Spleen (tissue), 11 donors: ENCODE data around the gene TRMT112. TPM values are rescaled to one million over a fixed set of nuclear protein-coding genes. Genes with fewer than 3 reads are reported as not detected.
A peak's percentile ranks its signal among the peaks of the same experiment; 100 is the strongest.

Experiments used
- DNase-seq: peaks from one replicate; pipeline ENCODE4 v3.0.0-alpha.2; 2020
- H3K27ac ChIP-seq, 8 donors: fragments of 200-600 bp; sonication (generic) in 7 of 8; 1 replicate in 4 of 8; 2 replicates in 4 of 8; pipeline versions ENCODE4 v1.5.0 to v1.8.0; 2016 to 2021; ENCODE audit warnings: inconsistent platforms in 4 of 8, mild to moderate bottlenecking in 4 of 8, moderate library complexity in 1 of 8
- H3K27me3 ChIP-seq, 7 donors: fragments of 200-600 bp; sonication (generic) in 6 of 7; replicated peaks in 1 of 7; 1 replicate in 4 of 7; 2 replicates in 3 of 7; pipeline versions ENCODE4 v1.5.0 to v1.8.0; 2016 to 2021; ENCODE audit warnings: inconsistent platforms in 3 of 7, mild to moderate bottlenecking in 1 of 7
- H3K36me3 ChIP-seq, 6 donors: fragments of 200-600 bp; sonication (generic) in 5 of 6; 1 replicate in 4 of 6; 2 replicates in 2 of 6; pipeline versions ENCODE4 v1.5.0 to v1.8.0; 2016 to 2021; ENCODE audit warnings: inconsistent platforms in 2 of 6
- H3K4me1 ChIP-seq, 6 donors: fragments of 200-600 bp; sonication (generic) in 5 of 6; 1 replicate in 3 of 6; 2 replicates in 3 of 6; pipeline versions ENCODE4 v1.5.0 to v1.8.0; 2016 to 2021; ENCODE audit warnings: inconsistent platforms in 3 of 6
- H3K4me3 ChIP-seq, 8 donors: fragments of 200-600 bp; sonication (generic) in 7 of 8; 1 replicate in 4 of 8; 2 replicates in 4 of 8; pipeline versions ENCODE4 v1.5.0 to v1.8.0; 2016 to 2021; ENCODE audit warnings: inconsistent platforms in 4 of 8, mild to moderate bottlenecking in 4 of 8, moderate library complexity in 2 of 8
- H3K9me3 ChIP-seq, 8 donors: fragments of 200-600 bp; sonication (generic) in 7 of 8; 1 replicate in 4 of 8; 2 replicates in 4 of 8; pipeline versions ENCODE4 v1.5.0 to v1.8.0; 2016 to 2021; ENCODE audit warnings: inconsistent platforms in 4 of 8
- POLR2A ChIP-seq, 3 donors: fragments of 450-650 bp; IDR thresholded peaks; one replicate each; pipeline ENCODE4 v1.5.1; 2017; ENCODE audit warnings: antibody characterized with exemption in 3 of 3, mild to moderate bottlenecking in 1 of 3
- POLR2AphosphoS5 ChIP-seq, 3 donors: sonication (generic); formaldehyde crosslinking; IDR thresholded peaks; one replicate each; pipeline ENCODE4 v1.5.1; 2017; ENCODE audit warnings: antibody characterized with exemption in 3 of 3
- WGBS, 5 donors: extraction: QIAGEN DNeasy Blood & Tissue Kit in 3 of 5; methylation state at CpG; one replicate each; pipeline versions ENCODE4 v1.1.5 to v1.1.7; 2013 to 2018; 5-methylcytosine and 5-hydroxymethylcytosine counted together
- intact Hi-C: fragments of 100-400 bp; cut with DNase I; formaldehyde crosslinking; loops from one replicate; pipeline ENCODE4 v1.15.0; 2023; ENCODE audit warnings: low total_unique reads
- polyA plus RNA-seq, 3 donors: library from polyadenylated mRNA; stranded (reverse); fragments of 200-250 nt; gene quantifications; one replicate each; pipeline ENCODE4 v1.2.1, GENCODE V29; 2013
- total RNA-seq, 7 donors: library from RNA; depleted of rRNA in 3 of 7; stranded (reverse); fragments of >200 nt in 3 of 7; fragmentation: NEBNext Ultra II Directional in 4 of 7; extraction: Animal tissue kit (Norgen Biotek cat#: 25700) in 4 of 7; gene quantifications; one replicate each; pipeline versions ENCODE4 v1.1.0 to v1.2.1, GENCODE V29; 2016 to 2021
- TF ChIP-seq, protein P1 (sequence below), 11 experiments: fragments of 200-600 bp in 7 of 11; fragments of 450-650 bp in 4 of 11; sonication (generic) in 4 of 11; IDR thresholded peaks in 8 of 11; conservative IDR thresholded peaks in 3 of 11; 1 replicate in 7 of 11; 2 replicates in 4 of 11; pipeline versions ENCODE4 v1.4.0 to v1.8.0; 2016 to 2021; ENCODE audit warnings: antibody characterized with exemption in 11 of 11, inconsistent platforms in 4 of 11, mild to moderate bottlenecking in 1 of 11
- donor health status: healthy with polysubstance abuse.
- donor health status: DM: no; HTN: no; CAD: no; lungs with moderate emphysema.
- donor health status: DM: no; HTN: no; CAD: no.
- donor health status: Bipolar disorder and iron deficiency.
- donor health status: healthy.
- donor health status: DM: no; HTN: no; CAD: no.
- donor health status: DM: yes; HTN: yes; CAD: no.

The TRMT112 gene
- total and polyA plus RNA-seq, 10 donors: 138 to 431 (median 267) TPM

- Histone ChIP-seq H3K4me1 (peaks cover 22 to 91% (median 54%) of the 10 kb centered on the region in 6 donors), H3K9me3 (no peaks in the 10 kb centered on the region), H3K27ac (peak overlapping the region in 6 of 8 donors; percentile 71 to 95 (median 92)), H3K27me3 (peaks cover 0 to 5% (median 0%) of the 10 kb centered on the region in 7 donors), H3K4me3 (peak overlapping the region in 1 of 8 donors; percentile 82), H3K36me3 (peaks cover 0 to 21% (median 4%) of the 10 kb centered on the region in 6 donors)
- TF ChIP-seq POLR2A (IDR thresholded peaks at IDR 0.05): no peak
- TF ChIP-seq, protein P1, sequence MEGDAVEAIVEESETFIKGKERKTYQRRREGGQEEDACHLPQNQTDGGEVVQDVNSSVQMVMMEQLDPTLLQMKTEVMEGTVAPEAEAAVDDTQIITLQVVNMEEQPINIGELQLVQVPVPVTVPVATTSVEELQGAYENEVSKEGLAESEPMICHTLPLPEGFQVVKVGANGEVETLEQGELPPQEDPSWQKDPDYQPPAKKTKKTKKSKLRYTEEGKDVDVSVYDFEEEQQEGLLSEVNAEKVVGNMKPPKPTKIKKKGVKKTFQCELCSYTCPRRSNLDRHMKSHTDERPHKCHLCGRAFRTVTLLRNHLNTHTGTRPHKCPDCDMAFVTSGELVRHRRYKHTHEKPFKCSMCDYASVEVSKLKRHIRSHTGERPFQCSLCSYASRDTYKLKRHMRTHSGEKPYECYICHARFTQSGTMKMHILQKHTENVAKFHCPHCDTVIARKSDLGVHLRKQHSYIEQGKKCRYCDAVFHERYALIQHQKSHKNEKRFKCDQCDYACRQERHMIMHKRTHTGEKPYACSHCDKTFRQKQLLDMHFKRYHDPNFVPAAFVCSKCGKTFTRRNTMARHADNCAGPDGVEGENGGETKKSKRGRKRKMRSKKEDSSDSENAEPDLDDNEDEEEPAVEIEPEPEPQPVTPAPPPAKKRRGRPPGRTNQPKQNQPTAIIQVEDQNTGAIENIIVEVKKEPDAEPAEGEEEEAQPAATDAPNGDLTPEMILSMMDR (IDR thresholded peaks at IDR 0.05 in 8 of 11, conservative IDR thresholded peaks at IDR 0.05 in 3 of 11): no peak
- WGBS, 5 donors: 78 to 92% (median 83%) methylated on average over 8 of the region's 8 CpGs
- intact Hi-C loops: no loop called here
- DNase-seq: no peak
Observed at GRCh38 chr11:64338716-64339115, 21.4 kb upstream of the TRMT112 start.

- Histone ChIP-seq H3K27me3 (peaks cover 0 to 5% (median 0%) of the 10 kb centered on the region in 7 donors), H3K36me3 (peaks cover 0 to 12% (median 0%) of the 10 kb centered on the region in 6 donors), H3K4me3 (no peak overlapping the region), H3K27ac (no peak overlapping the region), H3K9me3 (no peaks in the 10 kb centered on the region), H3K4me1 (peaks cover 22 to 84% (median 48%) of the 10 kb centered on the region in 6 donors)
- TF ChIP-seq POLR2A (IDR thresholded peaks at IDR 0.05) (no peak), POLR2AphosphoS5 (IDR thresholded peaks at IDR 0.05) (no peak)
- TF ChIP-seq, protein P1 (IDR thresholded peaks at IDR 0.05 in 8 of 11, conservative IDR thresholded peaks at IDR 0.05 in 3 of 11): no peak
- WGBS, 5 donors: 73 to 87% (median 77%) methylated on average over 8 of the region's 8 CpGs
- intact Hi-C loops: no loop called here
- DNase-seq: no peak
Observed at GRCh38 chr11:64337538-64338249, 20.3 kb upstream of the TRMT112 start.

- H3K4me1 ChIP-seq: peaks cover 17 to 84% (median 43%) of the 10 kb centered on the region in 6 donors
- no peak for DNase-seq
Observed at GRCh38 chr11:64334764-64335735, 17.7 kb upstream of the TRMT112 start.

More at GRCh38 chr11:64334764-64335735, 17.7 kb upstream of the TRMT112 start:
- Histone ChIP-seq H3K27ac (peak overlapping the region in 6 of 8 donors; percentile 15 to 64 (median 43)), H3K27me3 (no peaks in the 10 kb centered on the region), H3K36me3 (peaks cover 0 to 12% (median 0%) of the 10 kb centered on the region in 6 donors), H3K9me3 (no peaks in the 10 kb centered on the region), H3K4me3 (no peak overlapping the region)
- intact Hi-C loops: no loop called here
- TF ChIP-seq, protein P1 (IDR thresholded peaks at IDR 0.05 in 8 of 11, conservative IDR thresholded peaks at IDR 0.05 in 3 of 11): no peak
- TF ChIP-seq POLR2AphosphoS5 (IDR thresholded peaks at IDR 0.05) (peak in 2 of 3 donors; percentile 43 to 54), POLR2A (IDR thresholded peaks at IDR 0.05) (no peak)
- WGBS, 5 donors: 41 to 58% (median 52%) methylated on average over 13 of the region's 13 CpGs
